Measurements from ENCODE around the gene BHLHE41. TPM values are rescaled to one million over a fixed set of nuclear protein-coding genes. Genes with fewer than 3 reads are reported as not detected.

BHLHE41 gene
- 10 to 100 TPM in 4 of 12 donors, 1 to 10 TPM in 5, under 1 TPM in 1, not detected in 2; 0.95 to 14.4 (median 4.2) TPM for polyA plus RNA-seq (ENCODE audit: insufficient read length in 12 of 12)
- long read RNA-seq, donor 1, partial matches to known transcripts, result 0 of 2 reads
- long read RNA-seq, donor 1, other reads (novel, unspliced or antisense), result 0 of 2 reads
- long read RNA-seq, donor 2, partial matches to known transcripts, result 0 of 1 reads
- long read RNA-seq, donor 2, other reads (novel, unspliced or antisense), result 0 of 1 reads
- long read RNA-seq, donor 3, result 0 reads
- long read RNA-seq, donor 4, result 0 reads
- long read RNA-seq, donor 5, result 0 reads
- long read RNA-seq, donor 6, result 0 reads
- long read RNA-seq, donor 7, partial matches to known transcripts, result 0 of 1 reads
- long read RNA-seq, donor 7, other reads (novel, unspliced or antisense), result 0 of 1 reads
- long read RNA-seq, donor 8, result 0 reads
- long read RNA-seq, donor 9, partial matches to known transcripts, result 0 of 1 reads
- long read RNA-seq, donor 9, other reads (novel, unspliced or antisense), result 0 of 1 reads
- long read RNA-seq, donor 10, partial matches to known transcripts, result 0 of 6 reads
- long read RNA-seq, donor 10, other reads (novel, unspliced or antisense), result 0 of 6 reads
- long read RNA-seq, donor 11, result 0 reads

GRCh38 chr12:26124446-26125399 is at the start of gene BHLHE41:
Gene BHLHE41, minus strand, starts transcription at chr12:26125037. Its CDS starts 258 bp downstream, at chr12:26124779.
- no peak for DNase-seq

GRCh38 chr12:26172946-26173552 is 48.2 kb upstream of the BHLHE41 start:
- no peak for DNase-seq

DNA sequence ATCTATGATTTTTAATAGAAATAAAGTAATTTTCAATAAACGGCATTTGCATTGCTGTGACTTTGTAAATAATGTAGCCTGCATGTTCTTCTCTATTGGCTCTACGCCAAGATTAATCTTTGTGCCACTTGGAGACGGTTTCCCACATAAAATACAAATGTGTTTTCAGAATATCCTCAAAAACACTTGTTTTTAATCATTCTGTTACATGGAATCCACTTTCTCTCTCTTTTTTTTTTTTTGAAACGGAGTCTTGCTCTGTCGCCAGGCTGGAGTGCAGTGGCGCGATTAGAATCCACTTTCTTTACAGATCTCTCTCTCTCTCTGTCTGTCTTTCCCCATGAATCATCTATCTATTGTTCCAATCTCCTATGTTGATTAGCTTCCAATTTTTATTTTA is 47.7 kb upstream of the BHLHE41 start:
- DNase-seq, result no peak

DNA sequence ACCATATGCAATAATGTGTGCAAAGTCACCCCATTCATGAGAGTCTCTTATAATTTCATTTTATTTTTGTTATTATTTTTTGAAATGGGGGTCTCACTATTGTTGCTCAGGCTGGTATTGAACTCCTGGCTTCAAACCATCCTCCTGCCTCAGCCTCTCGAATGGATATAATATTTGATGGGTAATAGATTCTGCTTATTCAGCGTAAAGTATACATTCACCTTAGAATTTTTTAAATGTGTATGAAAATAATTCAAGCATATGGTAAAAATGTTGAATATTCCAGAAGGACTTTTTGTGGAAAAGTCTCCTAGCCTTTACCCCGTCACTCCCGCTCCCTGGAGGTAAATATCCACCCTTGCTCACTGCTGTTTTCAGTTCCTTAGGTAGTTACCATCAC is 47.2 kb upstream of the BHLHE41 start:
- no peak for DNase-seq

GRCh38 chr12:26164118-26164517 is 39.3 kb upstream of the BHLHE41 start:
- DNase-seq, result no peak

GRCh38 chr12:26162905-26163304 is 38.1 kb upstream of the BHLHE41 start:
- DNase-seq, result no peak

GRCh38 chr12:26162174-26162573 is 37.3 kb upstream of the BHLHE41 start:
- no peak for DNase-seq

DNA sequence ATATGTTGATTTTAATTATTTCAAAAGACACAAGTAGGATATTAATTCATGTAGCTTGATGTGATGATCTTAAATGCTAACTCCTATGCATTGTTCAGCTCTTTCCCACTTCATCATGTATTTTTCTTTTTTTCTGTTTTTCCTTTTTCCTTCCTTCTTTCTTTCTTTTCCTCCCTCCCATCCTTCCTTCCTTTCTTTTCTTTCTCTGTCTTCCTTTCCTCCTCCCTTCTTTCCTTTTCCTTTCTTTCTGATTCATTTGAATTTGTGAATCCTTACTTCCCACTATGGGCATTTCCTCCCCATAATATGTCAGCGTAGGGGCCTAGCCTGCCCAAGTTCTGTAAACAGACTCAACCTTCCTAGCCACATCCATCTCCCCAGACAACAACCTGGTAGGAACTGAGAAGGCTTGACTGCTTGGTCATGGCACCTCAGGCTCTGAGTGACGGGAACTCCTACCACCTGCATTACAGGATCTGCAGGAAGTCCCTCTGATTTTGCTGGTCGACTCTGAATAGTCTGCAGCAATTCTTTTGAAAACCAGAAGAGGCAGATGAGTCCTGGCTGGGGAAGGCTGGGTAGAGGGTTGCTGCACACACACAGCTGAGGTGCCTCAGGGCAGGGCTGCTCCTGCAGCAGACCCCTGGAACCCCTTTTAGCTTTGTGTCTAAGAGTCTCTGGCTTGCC is 33.4 kb upstream of the BHLHE41 start:
- no peak for DNase-seq

DNA sequence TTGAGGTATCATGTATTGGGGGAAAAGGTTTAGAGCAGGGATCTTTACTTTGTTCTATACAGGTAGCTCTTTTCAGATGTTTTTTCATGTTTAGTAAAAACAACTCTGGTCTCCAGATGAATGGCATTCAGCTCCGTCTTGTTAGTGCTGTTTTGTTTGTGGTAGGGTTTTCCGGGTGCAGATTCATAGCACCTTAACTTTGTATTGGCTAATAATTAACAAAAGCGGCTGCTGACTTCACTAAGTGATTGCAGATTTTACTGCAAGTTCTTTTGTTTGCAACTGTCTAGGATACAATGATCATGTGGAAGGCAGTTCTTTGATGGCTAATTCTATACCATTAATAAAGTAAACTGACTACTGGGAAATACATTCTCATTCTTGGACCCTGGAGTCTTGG is 32.2 kb upstream of the BHLHE41 start:
- DNase-seq, result no peak

DNA sequence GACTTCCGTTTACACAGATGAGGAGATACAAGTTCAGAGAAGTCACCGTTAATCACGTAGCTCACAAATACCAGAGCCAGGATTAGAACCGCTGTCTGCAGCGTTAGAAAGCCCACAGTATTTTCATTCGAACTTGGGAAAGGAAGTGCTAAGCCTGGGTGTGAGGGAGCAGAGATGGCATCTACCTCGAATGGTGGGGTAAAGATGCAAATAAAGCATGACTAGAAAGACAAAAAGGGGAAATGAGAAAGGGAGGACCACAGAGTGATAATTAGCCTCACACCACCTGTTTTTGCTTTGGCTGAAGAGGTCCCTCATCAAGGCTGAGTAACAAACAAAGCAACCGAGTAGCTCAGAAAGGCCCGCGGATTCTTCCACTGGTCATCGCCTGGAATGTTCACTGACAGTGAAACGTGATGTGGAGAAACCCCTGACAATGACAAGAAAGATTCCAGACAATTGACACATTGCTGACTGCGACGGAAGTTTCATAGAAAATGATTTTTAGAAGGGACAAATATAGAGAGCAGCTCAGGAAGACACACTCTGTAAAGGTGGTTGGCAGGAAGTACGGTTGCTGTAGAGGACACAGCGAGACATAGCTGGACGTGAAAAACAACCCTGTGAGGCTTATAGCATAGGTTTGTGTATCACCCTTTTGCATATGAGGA is 31.5 kb upstream of the BHLHE41 start:
- no peak for DNase-seq

DNA sequence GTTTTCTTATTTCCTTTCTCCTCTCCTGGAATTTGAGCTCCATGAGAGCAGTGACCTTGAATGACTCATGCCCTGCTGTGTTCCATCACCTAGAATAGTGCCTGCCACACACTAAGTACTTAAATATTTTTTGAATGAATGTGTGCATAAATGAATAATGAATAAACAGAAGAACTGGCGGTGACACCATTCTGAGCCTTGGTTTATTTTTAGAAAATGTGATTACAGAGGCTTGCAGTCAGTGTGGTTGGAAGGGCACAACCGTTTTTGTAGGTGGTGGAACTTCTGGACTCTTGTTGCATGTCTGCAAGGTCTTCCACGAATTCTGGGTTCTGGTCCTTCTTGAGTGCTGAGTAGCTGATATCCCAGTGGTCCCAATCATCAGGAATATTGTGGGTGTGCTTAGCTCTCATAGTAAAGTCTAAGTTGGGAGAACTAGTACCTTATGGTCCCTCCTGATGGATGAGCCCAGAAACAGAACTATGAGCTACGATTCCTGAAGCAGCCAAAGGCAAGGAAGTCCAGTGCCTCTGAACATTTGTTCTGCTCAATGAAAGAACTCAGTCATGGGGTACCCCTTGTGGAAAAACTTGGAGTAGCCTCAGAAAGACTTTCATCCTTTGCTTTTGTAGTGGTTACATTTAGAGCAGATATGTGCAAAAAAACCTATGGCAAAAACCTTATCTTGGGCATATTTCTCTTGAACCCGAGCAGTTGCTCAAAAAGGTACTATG is 28.8 kb upstream of the BHLHE41 start:
- DNase-seq, result no peak

GRCh38 chr12:26152507-26153102 is 27.8 kb upstream of the BHLHE41 start:
- no peak for DNase-seq

DNA sequence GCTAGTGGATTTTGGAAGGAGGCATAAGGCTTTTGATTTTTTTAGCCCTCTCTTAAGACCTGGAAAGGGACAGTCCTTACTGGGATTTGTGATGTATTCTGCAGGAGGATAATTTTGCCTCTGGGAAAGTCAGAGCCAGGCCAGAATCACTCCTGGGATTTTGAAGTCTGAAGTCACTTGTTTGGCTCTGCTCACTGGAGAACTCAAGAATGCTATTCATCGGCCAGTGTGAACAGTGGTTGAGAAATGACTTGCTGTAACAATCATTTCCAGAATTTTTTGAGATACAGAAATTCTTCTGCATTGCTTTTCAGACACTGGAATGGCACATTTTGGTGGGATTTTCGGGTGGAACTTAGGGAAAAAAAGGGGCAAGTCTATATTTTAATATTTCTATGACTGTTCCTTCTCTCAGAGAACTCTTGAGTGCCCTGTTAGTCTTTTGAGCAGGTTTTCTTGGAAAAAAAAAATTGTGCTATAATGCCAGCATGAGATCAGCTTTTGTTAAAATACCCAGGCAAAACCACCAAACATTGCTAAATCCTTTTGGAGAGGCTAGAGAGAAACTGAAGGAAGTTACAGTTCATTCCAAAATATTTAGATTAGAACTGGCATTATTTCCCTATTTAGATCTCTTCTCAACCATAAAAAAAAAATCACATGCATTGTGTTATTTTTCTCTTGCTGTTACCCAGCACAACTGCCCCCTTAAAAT is 26.1 kb upstream of the BHLHE41 start:
- DNase-seq, result peak; percentile 36

- DNase-seq, result no peak
These were observed 25.2 kb upstream of the BHLHE41 start for GRCh38 chr12:26149968-26150500.

GRCh38 chr12:26148291-26148690 is 23.5 kb upstream of the BHLHE41 start:
- no peak for DNase-seq

DNA sequence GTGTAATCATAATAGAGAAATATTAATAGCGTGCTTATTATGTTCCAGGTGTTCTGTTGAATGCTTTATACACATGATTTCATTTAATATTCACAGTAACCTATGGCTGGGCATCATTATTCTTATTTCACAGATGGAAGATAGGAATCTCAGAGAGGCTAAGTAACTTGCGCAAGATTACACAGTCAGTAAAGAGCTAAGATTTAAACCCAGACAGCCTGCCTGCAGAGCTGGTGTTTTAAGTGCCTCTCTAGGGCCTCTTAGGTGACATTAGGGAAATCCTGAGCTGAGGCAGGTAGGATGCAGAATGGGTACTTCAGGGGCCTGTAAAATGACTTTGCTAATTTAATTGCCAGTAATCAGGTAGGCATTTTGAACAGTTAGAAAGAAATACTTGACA is 18.5 kb upstream of the BHLHE41 start:
- no peak for DNase-seq

GRCh38 chr12:26138860-26139259 is 14.0 kb upstream of the BHLHE41 start:
- no peak for DNase-seq

DNA sequence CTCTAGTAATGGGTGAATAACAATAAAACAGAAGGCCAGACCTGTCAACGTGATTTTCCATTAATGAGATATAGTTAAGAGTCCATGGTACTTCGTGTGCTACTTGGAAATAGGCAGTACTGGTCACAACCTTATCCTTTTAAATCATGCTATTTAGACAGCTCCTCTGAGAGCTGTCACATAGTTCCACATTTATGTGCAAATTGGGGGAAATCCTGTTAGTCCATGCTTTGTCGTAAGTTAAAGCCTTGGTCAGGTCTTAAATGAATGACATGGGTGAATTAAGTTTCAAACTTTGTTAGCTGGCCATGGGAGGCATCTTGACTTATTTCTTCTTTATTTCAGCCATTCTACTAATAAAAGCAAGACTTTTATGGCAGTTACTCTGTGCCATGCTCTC is 11.9 kb upstream of the BHLHE41 start:
- no peak for DNase-seq

GRCh38 chr12:26135571-26135970 is 10.7 kb upstream of the BHLHE41 start:
- no peak for DNase-seq

Data from muscle of arm (tissue), 14 donors.